Measurements from ENCODE around the gene PARG.
"Not testable (repeated sequence)": the region's sequence is repeated elsewhere in the genome, so short reads cannot be mapped to it uniquely, and the experiment has no call there.

PARG gene

GRCh38 chr10:49908290-49909080 lies 33.3 kb downstream of the PARG start:
- not testable (repeated sequence) for DNase-seq (ENCODE audit: low read depth in 1 of 2, low spot score in 1 of 2)

- not testable (repeated sequence) for DNase-seq (ENCODE audit: low read depth in 1 of 2, low spot score in 1 of 2)
These were observed 38.0 kb downstream of the PARG start for GRCh38 chr10:49903829-49904228.

GRCh38 chr10:49900406-49900805 lies 41.4 kb downstream of the PARG start:
- not testable (repeated sequence) for DNase-seq (ENCODE audit: low read depth in 1 of 2, low spot score in 1 of 2)

GRCh38 chr10:49899999-49900398 lies 41.8 kb downstream of the PARG start:
- DNase-seq (ENCODE audit: low read depth in 1 of 2, low spot score in 1 of 2), result not testable (repeated sequence)

GRCh38 chr10:49890025-49890424 lies 51.8 kb downstream of the PARG start:
- not testable (repeated sequence) for DNase-seq (ENCODE audit: low read depth in 1 of 2, low spot score in 1 of 2)

- DNase-seq (ENCODE audit: low read depth in 1 of 2, low spot score in 1 of 2), result not testable (repeated sequence)
These were observed 57.0 kb downstream of the PARG start for GRCh38 chr10:49884739-49885331.

- DNase-seq (ENCODE audit: low read depth in 1 of 2, low spot score in 1 of 2), result not testable (repeated sequence)
These were observed 58.0 kb downstream of the PARG start for GRCh38 chr10:49883852-49884251.

GRCh38 chr10:49882327-49882726 lies 59.5 kb downstream of the PARG start:
- not testable (repeated sequence) for DNase-seq (ENCODE audit: low read depth in 1 of 2, low spot score in 1 of 2)

- not testable (repeated sequence) for DNase-seq (ENCODE audit: low read depth in 1 of 2, low spot score in 1 of 2)
These were observed 69.1 kb downstream of the PARG start for GRCh38 chr10:49872740-49873139.

- DNase-seq (ENCODE audit: low read depth in 1 of 2, low spot score in 1 of 2), result not testable (repeated sequence)
These were observed 70.4 kb downstream of the PARG start for GRCh38 chr10:49871462-49871861.

GRCh38 chr10:49859933-49860332 lies 81.9 kb downstream of the PARG start:
- DNase-seq (ENCODE audit: low read depth in 1 of 2, low spot score in 1 of 2), result not testable (repeated sequence)

- not testable (repeated sequence) for DNase-seq (ENCODE audit: low read depth in 1 of 2, low spot score in 1 of 2)
These were observed 83.0 kb downstream of the PARG start for GRCh38 chr10:49858697-49859382.

GRCh38 chr10:49849520-49849919 lies 92.3 kb downstream of the PARG start:
- not testable (repeated sequence) for DNase-seq (ENCODE audit: low read depth in 1 of 2, low spot score in 1 of 2)

GRCh38 chr10:49844775-49845595 lies 96.8 kb downstream of the PARG start:
- no peak for DNase-seq (ENCODE audit: low read depth in 1 of 2, low spot score in 1 of 2)

- not testable (repeated sequence) for DNase-seq (ENCODE audit: low read depth in 1 of 2, low spot score in 1 of 2)
These were observed 99.5 kb downstream of the PARG start for GRCh38 chr10:49842333-49842628.

GRCh38 chr10:49841615-49842332 lies 100.1 kb downstream of the PARG start:
- DNase-seq (ENCODE audit: low read depth in 1 of 2, low spot score in 1 of 2), result no peak

GRCh38 chr10:49837685-49838084 lies 104.1 kb downstream of the PARG start:
- DNase-seq (ENCODE audit: low read depth in 1 of 2, low spot score in 1 of 2), result no peak

- no peak for DNase-seq (ENCODE audit: low read depth in 1 of 2, low spot score in 1 of 2)
These were observed 104.8 kb downstream of the PARG start for GRCh38 chr10:49837051-49837478.

GRCh38 chr10:49834976-49835375 lies 106.9 kb downstream of the PARG start:
- DNase-seq (ENCODE audit: low read depth in 1 of 2, low spot score in 1 of 2), result no peak

GRCh38 chr10:49834201-49834600 lies 107.6 kb downstream of the PARG start:
- no peak for DNase-seq (ENCODE audit: low read depth in 1 of 2, low spot score in 1 of 2)

- DNase-seq (ENCODE audit: low read depth in 1 of 2, low spot score in 1 of 2), result no peak
These were observed 108.7 kb downstream of the PARG start for GRCh38 chr10:49833168-49833567.
